ENCODE data around the gene LBX2. TPM values are rescaled to one million over a fixed set of nuclear protein-coding genes. Genes with fewer than 3 reads are reported as not detected.

LBX2 gene
- total and polyA plus RNA-seq, 9 of the 15 experiments (the other 6 are each of a cell fraction or from before 2014, with no cell fraction given): 0.39 to 6.2 (median 1.8) TPM; not detected in 1

GRCh38 chr2:74513605-74514367 is 14.4 kb upstream of the LBX2 start:
- no peak for DNase-seq (ENCODE audit: extremely low read depth in 1 of 4, low spot score in 3 of 4)
- no peaks in the 10 kb centered on the region for H3K27me3 ChIP-seq (ENCODE audit: control insufficient read depth in 2 of 2, insufficient read depth in 2 of 2, low read length in 2 of 2)
- no peaks in the 10 kb centered on the region for H4K20me1 ChIP-seq (replicated peaks; ENCODE audit: control insufficient read depth, insufficient read depth, low read length)
- in situ Hi-C loops (cut with MboI): no loop called here
- H3K4me3 ChIP-seq: no peak overlapping the region
- H3K4me1 ChIP-seq (replicated peaks in 1 of 2; ENCODE audit: control insufficient read depth in 2 of 2, insufficient read depth in 2 of 2, low read length in 2 of 2): peaks cover 11 to 27% of the 10 kb centered on the region in 2 experiments; a peak in 4 of 5 replicates
- H3K36me3 ChIP-seq (ENCODE audit: control insufficient read depth, insufficient read depth, low read length): no peaks in the 10 kb centered on the region
- intact Hi-C loops (cut with micrococcal nuclease): no loop called here
- H2AFZ ChIP-seq (ENCODE audit: low read depth, low read length): no peak overlapping the region
- no peaks in the 10 kb centered on the region for H3K79me2 ChIP-seq (ENCODE audit: control insufficient read depth, insufficient read depth, low read length)
- ChIA-PET POLR2A (no interaction called here), CTCF (ENCODE audit: low intra/inter-chr PET ratio) (no interaction called here)
- TF ChIP-seq EP300 (IDR thresholded peaks at IDR 0.05; ENCODE audit: low read length) (no peak), CHD4 (IDR thresholded peaks at IDR 0.05; ENCODE audit: insufficient read depth, insufficient replicate concordance, low read depth, low read length, poor library complexity, severe bottlenecking) (no peak), ZNF23 (CRISPR knock-in tag; IDR thresholded peaks at IDR 0.05) (no peak), ASH1L (IDR thresholded peaks at IDR 0.05; ENCODE audit: borderline replicate concordance, low read depth, partially characterized antibody) (no peak), ZNF277 (CRISPR knock-in tag; IDR thresholded peaks at IDR 0.05; ENCODE audit: borderline replicate concordance) (no peak), ZNF778 (CRISPR knock-in tag; IDR thresholded peaks at IDR 0.05) (no peak), ZNF134 (CRISPR knock-in tag; conservative IDR thresholded peaks at IDR 0.05) (no peak), DIDO1 (tag; IDR thresholded peaks at IDR 0.05; ENCODE audit: low read depth) (no peak), MXI1 (IDR thresholded peaks at IDR 0.05; ENCODE audit: low read depth, low read length) (no peak)
- TF ChIP-seq, protein P1, sequence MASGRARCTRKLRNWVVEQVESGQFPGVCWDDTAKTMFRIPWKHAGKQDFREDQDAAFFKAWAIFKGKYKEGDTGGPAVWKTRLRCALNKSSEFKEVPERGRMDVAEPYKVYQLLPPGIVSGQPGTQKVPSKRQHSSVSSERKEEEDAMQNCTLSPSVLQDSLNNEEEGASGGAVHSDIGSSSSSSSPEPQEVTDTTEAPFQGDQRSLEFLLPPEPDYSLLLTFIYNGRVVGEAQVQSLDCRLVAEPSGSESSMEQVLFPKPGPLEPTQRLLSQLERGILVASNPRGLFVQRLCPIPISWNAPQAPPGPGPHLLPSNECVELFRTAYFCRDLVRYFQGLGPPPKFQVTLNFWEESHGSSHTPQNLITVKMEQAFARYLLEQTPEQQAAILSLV (tag; IDR thresholded peaks at IDR 0.05): no peak
- TF ChIP-seq, protein P2, sequence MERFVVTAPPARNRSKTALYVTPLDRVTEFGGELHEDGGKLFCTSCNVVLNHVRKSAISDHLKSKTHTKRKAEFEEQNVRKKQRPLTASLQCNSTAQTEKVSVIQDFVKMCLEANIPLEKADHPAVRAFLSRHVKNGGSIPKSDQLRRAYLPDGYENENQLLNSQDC (CRISPR knock-in tag; IDR thresholded peaks at IDR 0.05): no peak
- no peak for ATAC-seq
- H3K9ac ChIP-seq (ENCODE audit: insufficient read depth in 1 of 2, low read depth in 2 of 2, low read length in 2 of 2): no peak overlapping the region
- no peaks in the 10 kb centered on the region for H3K9me3 ChIP-seq (replicated peaks; ENCODE audit: control insufficient read depth, insufficient read depth, low read depth, low read length)
- no peak overlapping the region for H3K4me2 ChIP-seq (ENCODE audit: insufficient read depth, low read length)
- H3K27ac ChIP-seq (ENCODE audit: extremely low read depth, low read depth, low read length): no peak overlapping the region
- BruUV-seq (replicated peaks): no TSS peak
- FAIRE-seq: no peak
- H3K9me1 ChIP-seq (ENCODE audit: control insufficient read depth, insufficient read depth, low read length): no peaks in the 10 kb centered on the region
- WGBS (ENCODE audit: insufficient coverage, low coverage, missing lambda C conversion rate): 85% methylated on average over 29 of the region's 52 CpGs

All from K562 (cell line).